GM18507 (cell line): ENCODE measurements around the gene FUT2.
"Not testable (repeated sequence)": the region's sequence is repeated elsewhere in the genome, so short reads cannot be mapped to it uniquely, and the experiment has no call there.

Source experiments
- DNase-seq: peaks from one replicate; pipeline ENCODE4 v3.0.0; 2011; ENCODE audit warnings: low read depth; ENCODE audit not compliant: insufficient read length; ENCODE audit errors: extremely low spot score
- FAIRE-seq: peaks from 2 replicates; lab custom pipeline; 2011; peaks lifted over from hg19 to GRCh38; lab: Jason Lieb, UNC

FUT2 gene

GRCh38 chr19:48695743-48696352, at the start of gene FUT2:
FUT2 (plus strand) TSS chr19:48695971; CDS start chr19:48702957, 6,986 bp downstream.
- no peak for FAIRE-seq
- no peak for DNase-seq

GRCh38 chr19:48646001-48646721, 49.6 kb upstream of the FUT2 start, which contains the start of gene CA11:
CA11 (minus strand) TSS chr19:48646187; CDS start chr19:48645632, 555 bp downstream.
- DNase-seq (peak; percentile 82), FAIRE-seq (peak; percentile 83)

- FAIRE-seq (no peak), DNase-seq (no peak)
These were observed 49.0 kb upstream of the FUT2 start for GRCh38 chr19:48646722-48647216.

DNA sequence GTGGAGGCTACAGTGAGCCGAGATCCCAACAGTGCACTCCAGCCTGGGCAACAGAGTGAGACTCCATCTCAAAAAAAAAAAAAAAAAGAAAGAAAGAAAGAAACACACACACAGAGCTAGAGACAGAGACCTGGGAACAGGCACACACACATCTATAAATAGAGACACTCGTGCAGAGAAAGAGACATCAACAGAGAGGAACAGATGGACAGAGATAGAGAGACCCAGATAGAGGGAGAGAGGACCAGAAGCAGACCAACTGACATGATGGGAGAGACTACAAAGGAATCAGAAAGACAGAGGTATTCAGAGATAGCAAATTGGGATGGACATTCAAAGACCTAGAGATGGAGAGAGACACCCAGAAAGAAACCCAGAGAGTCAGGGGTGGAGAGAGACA, 47.6 kb upstream of the FUT2 start:
- FAIRE-seq (no peak), DNase-seq (no peak)

DNA sequence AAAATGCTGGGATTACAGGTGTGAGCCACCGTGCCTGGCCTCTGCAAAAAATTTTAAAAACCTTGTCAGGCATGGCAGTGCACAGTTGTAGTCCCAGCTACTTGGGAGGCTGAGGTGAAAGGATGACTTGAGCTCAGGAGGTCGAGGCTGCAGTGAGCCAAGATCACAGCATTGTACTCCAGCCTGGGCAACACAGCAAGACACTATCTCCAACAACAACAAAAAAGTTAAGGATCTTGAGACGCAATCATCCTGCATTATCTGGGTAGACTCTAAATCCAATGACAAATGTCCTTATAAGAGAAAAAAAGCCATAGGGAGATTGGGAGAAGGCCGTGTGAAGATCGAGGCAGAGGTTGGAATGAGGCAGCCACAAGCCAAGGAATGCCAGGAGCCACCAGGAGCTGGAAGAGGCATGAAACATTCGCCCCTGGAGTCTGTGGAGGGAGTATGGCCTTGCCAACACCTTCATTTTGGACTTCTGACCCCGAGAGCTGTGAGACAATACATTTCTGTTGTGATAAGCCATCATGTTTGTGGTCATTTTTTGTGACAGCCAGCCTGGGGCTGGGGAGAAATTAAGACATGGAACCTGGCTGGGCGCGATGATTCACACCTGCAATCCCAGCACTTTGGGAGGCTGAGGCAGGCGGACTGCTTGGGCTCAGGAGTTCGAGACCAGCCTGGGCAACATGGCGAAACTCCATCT, 44.6 kb upstream of the FUT2 start:
- no peak for DNase-seq
- no peak for FAIRE-seq

DNA sequence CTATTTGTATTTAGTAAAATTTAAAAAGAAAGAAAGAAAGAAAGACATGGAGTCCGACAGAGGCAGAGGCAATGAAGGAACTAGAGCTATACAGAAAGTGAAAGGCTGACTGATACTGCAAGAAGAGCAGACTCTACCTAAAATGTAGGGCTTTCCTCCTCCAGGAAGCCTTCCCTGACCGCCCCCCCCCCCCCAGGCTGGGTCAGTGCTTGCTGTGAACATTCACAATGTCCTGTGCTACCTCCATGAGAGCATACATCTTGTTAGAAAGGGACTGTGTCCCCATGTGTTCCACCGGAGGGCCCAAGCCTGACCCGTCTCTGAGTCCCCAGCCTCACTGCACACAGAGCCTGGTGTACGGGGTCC, 44.1 kb upstream of the FUT2 start:
- DNase-seq (no peak), FAIRE-seq (no peak)

GRCh38 chr19:48654299-48655059, 41.3 kb upstream of the FUT2 start:
- FAIRE-seq = no peak
- DNase-seq = no peak

- FAIRE-seq = no peak
- no peak for DNase-seq
These were observed 38.8 kb upstream of the FUT2 start for GRCh38 chr19:48656840-48657474.

DNA sequence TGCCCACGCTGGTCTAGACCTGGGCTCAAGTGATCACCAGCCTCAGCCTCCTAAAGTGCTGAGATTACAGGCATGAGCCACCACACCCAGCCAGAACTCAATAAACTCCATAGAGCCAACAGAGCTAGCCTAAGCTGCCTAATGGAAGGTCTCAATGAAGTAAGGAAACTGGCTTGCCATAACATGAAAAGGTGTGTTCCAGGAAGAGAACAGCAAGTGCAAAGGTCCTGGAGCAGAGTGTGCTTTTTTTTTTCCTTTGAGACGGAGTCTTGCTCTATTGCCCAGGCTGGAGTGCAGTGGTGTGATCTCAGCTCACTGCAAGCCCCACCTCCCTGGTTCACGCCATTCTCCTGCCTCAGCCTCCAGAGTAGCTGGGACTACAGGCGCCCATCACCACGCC, 37.9 kb upstream of the FUT2 start:
- not testable (repeated sequence) for DNase-seq, FAIRE-seq

- FAIRE-seq = no peak
- no peak for DNase-seq
These were observed 37.3 kb upstream of the FUT2 start for GRCh38 chr19:48658483-48658882.

DNA sequence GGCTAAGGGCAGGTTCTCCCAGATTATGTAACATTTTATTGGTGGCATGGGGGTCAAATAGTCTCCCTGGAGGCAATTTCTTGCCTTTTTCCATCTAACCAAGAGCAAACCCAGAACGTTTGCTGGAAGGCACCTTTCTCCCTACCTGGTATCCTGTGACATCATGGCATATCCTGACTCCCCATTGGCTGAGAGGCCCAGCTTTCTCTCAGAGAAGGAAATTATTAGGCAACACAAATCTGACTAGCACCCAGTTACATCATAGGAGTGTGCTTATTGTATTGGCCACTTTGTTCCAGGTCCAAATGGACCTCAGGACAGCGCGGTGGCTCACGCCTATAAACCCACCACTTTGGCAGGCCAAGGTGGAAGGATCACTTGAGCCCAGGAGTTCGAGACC, 36.0 kb upstream of the FUT2 start:
- peak; percentile 62 for FAIRE-seq
- DNase-seq = no peak

DNA sequence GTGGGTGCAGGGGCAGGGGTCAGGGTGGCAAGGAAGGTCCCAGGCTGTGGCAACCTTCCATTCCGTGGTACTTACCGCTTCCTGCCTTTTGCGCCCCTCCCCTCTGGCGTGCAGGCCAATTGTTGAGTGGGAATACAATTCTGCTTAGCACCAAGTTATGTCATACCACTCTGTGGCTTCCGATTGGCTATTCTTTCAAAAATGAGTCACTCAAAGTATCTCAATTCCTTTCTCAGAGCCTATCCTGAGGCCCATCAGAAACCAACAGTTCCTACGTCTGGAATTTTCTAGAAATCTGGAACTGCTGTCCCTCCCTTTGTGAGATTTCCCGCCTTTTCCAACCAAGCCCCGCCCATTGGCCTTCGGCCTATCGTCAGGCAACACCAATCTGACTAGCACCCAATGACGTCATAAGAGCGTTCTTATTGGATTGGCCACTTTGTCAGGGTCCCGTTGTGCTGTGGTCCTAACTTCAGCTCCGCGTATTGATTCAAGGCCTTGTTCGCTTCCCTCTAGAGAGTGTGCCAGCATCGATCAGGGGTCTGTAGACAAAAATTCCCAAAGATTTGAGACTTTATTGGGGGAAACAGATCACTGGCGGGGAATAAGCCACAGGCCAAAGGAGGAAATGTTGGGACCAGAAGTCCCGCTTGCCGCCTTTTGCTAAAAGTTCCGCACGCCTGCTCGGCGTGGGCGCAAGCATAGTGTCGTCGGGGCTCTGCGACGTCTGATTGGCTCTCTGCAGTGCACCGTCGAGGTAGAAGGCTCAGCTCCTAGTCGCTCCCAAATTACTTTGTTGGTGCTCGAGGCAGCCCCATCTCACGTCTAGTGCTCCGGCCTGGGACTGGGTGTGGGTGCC, 34.7 kb upstream of the FUT2 start:
- FAIRE-seq (peak; percentile 98), DNase-seq (peak; percentile 98)

DNA sequence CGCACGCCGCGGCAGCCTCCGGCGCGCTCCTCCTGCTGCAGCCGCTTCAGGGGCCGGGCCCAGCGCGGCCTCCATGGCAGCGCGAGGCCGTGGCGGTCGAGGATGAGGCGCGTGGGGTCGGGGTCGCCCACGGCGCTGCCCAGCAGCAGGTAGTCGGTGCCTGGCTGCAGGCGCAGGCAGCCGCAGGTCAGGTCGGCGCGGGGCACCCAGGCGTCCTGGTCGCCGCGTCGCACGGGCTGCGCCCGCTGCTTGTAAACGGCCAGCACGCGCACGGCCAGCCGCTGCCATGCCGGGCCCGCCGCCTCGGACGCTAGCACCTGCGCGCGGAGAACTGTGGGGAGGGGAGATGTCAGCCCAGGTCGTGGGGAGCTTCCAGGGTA, 34.1 kb upstream of the FUT2 start:
- no peak for FAIRE-seq
- no peak for DNase-seq

DNA sequence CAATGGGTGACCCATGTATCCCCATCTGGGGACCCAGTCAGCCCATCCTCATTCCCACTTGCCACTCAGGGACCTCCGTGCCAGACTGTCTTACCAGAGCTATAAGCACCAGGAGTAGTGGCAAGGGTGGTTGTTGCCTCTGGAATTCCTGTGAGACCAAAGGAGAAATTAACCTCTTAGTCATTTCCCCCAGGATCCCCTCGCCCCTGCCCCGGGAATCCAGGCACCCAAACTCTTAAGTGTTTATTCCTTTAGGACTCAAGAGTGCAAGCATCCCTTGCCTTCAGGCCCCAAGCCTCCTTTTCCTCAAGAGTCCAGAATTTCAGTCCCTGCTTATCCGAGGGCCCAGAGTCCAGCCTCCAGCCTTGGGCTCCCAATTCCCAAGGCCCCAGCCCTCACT, 32.1 kb upstream of the FUT2 start:
- DNase-seq (no peak), FAIRE-seq (no peak)

DNA sequence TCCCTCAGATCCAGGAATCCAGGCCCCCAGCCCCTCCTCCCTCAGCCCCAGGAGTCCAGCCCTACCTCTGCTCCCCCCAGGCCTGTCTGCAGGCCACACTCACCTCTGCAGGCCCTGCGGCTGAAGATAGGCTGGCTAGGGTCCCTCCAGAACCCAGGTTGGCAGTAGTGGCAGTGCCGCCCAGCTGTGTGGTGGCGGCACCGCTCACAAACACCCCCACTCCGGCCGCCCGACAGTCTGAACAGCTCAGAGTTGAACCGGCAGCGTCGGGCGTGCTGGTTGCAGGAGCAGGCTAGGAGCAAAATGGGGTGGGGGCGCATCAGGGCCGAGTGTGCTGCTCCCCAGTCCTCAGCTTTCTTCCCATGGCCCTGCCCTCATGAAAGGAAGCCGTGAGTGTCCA, 31.3 kb upstream of the FUT2 start:
- FAIRE-seq (no peak), DNase-seq (no peak)

- FAIRE-seq (no peak), DNase-seq (no peak)
These were observed 30.0 kb upstream of the FUT2 start for GRCh38 chr19:48665786-48666185.

DNA sequence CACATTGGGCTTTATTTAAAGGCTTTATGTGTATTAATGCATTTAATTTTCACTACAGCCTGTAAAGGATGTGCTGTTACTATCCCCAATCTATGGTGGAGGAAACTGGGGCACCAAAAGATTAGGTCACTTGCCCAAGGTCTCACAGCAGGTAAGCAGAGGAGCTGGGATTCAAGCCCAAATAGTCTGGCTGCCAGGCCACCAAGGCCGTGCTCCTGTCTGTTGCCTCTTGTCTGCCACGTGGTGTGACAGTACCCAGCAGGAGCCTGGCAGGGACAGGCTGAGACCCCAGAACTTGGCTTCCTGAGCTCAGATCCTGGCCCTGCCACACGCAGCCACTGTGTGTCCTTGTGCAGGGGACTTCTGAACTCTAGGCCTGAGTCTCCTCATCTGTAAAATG, 27.4 kb upstream of the FUT2 start:
- DNase-seq = no peak
- no peak for FAIRE-seq

- FAIRE-seq (no peak), DNase-seq (no peak)
These were observed 27.0 kb upstream of the FUT2 start for GRCh38 chr19:48668761-48669160.
